AG08396 (cell line): Measurements from ENCODE around the gene SPI1.

ENCODE experiments used
- DNase-seq: peaks from one replicate; pipeline ENCODE4 v3.0.0; 2012; ENCODE audit warnings: low spot score, mixed read lengths

Gene SPI1

GRCh38 chr11:47357985-47358730 is 20.2 kb downstream of the SPI1 start:
- no peak for DNase-seq

GRCh38 chr11:47356998-47357329 is 21.4 kb downstream of the SPI1 start:
- no peak for DNase-seq

DNA sequence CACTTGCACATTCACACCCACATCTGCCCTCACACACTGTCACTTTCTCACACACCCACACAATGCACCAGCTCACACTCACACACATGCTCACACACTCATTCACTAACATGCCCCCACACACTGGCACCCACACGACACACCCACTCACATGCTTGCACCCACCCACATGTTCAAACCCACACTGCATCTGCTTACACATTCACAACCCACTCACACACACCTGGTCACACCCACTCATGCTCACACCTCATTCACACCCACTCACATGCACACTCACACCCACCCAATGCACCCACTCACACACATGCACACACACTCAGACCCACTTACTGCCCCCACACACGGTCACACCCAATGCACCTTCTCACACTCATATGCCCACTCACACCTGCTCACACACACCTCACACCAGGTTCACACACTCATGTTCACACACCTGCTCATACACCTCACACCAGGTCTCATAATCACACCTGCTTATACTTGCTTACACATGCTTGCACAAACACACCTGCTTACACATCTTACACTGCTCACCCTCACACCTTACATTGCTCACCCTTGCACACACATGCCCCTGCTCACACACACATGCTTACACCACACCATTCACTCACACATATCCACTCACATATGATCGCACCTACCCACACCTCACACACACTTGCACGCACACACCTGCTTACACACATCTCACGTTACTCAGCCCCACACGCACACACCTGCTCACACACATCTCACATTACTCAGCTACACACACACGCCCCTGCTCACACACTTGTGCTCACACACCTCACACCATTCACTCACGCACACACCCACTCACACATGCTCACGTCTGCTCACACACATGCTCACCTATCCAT is 22.0 kb downstream of the SPI1 start:
- no peak for DNase-seq

DNA sequence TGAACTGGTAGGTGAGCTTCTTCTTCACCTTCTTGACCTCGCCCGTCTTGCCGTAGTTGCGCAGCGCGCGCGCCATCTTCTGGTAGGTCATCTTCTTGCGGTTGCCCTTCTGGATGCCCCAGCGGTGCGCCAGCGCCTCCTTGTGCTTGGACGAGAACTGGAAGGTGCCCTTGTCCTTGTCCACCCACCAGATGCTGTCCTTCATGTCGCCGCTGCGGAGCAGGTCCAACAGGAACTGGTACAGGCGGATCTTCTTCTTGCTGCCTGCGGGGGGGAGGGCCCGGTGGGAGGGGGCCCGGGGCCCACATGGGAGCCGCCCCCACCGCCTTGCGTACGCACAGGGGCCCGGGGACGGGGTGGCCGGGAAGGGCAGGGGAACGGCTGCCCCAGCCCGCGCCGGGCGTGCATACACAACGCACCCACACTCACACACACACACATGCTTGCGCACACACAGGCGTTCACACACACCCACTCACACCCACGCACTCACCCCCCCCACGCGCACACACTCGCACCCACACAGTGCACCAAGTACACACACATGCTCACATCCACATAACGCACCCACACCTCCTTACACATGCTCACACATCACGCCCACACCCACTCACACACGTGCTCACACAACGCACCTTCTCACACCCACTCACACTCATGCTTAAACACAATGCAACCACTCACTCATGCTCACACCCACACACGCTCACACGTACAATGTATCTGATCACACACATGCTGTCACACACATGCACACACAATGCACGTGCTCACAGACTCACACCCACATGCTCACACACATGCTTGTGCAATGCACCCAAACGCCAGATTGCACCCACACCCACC is 22.8 kb downstream of the SPI1 start:
- peak; percentile 95 for DNase-seq

DNA sequence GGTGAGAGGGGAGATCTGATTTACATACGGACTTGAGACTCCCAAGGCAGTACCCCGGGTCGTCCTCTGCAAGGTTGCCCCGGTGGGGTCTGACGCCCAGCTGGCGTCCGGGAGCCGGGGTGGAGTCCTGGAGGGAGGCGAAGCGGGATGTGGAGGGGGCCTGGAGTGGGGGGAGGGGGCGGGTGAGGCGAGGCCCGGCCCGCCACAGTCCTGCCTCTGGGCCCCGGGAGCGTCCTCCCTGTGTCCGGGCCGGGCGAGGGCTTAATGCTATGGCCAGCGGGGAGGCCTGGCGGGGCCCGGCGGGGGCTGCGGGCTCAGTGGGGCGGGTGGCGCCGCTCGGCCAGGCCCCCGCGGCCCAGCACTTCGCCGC is 23.4 kb downstream of the SPI1 start:
- DNase-seq, result no peak

DNA sequence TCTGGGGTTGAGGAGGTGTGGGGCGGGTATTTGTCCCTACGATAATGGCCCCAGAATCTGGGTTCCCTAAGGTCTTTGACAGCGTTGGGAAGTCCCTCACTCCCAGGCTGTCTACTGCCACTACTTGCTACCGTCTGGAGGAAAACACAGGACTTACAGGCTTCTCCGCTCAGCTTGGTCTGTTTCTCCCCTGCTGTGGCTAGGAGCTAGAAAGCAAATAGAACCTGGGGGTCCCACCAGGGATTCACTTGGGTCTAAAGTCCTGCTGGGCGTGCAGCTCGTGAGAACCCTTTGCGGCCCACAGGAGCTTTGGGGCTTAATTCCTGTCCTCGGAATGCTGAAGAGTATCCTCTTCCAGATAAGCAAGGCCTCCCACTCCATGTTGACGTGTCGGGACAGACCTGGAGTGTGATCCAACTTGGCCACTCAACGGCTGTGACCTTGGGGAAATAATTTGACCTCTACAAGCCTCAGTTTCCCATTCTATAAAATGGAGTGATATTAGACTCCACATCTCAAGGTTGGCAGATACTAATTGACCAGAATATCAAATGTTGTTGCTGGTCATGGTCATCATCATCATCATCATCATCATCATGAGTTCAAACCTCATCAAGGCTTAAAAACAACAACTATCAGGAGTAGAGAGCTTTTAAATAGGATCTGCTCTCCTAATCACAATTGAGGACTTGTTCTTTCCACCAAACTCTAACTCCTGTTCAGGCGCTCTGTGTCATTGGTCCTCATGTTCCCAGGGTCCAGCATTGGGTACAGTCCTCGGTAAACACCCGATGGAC is 24.2 kb downstream of the SPI1 start:
- no peak for DNase-seq

DNA sequence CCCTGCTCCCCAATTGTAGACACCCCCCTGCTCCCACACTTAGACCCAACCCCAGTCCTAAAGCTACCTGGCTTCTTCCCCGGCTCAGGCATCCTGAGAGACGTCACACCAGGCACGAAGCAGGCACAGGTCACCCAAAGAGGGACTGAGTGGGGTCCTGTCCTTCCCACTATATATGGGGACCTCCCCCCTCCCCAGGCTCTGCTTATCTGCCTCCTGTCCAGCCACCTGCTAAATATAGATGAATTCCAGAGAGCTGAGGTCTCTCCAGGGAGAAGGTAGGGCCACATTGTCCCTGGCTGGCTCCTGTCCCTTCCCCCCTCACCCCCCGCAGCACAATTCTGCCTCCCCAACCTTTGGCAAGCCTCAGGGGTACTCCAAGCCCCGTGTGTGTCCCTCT is 25.8 kb downstream of the SPI1 start, which contains the start of gene MYBPC3:
Gene MYBPC3, minus strand, starts transcription at position 147 of the 400 bp plus-strand sequence. Its CDS starts 55 bp downstream, at position 92.
- no peak for DNase-seq

- DNase-seq, result no peak
Measured at GRCh38 chr11:47351156-47352126, 26.9 kb downstream of the SPI1 start.

DNA sequence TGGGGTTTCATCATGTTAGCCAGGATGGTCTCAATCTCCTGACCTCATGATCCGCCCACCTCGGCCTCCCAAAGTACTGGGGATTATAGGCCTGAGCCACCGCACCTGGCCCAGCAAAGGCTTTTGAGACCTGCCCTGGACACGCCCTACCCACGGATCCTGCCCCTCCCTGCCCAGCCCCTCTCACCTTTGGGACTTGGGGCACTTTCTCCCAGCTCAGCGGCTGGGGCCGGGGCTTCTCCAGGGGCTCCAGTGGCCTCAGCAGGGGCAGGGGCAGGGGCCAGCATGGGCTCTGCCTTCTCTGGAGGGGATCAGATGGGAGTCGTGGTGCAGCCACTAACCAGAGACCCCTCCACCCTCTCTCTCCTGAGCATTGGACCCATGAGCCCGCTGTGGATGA is 28.0 kb downstream of the SPI1 start:
- DNase-seq, result no peak

DNA sequence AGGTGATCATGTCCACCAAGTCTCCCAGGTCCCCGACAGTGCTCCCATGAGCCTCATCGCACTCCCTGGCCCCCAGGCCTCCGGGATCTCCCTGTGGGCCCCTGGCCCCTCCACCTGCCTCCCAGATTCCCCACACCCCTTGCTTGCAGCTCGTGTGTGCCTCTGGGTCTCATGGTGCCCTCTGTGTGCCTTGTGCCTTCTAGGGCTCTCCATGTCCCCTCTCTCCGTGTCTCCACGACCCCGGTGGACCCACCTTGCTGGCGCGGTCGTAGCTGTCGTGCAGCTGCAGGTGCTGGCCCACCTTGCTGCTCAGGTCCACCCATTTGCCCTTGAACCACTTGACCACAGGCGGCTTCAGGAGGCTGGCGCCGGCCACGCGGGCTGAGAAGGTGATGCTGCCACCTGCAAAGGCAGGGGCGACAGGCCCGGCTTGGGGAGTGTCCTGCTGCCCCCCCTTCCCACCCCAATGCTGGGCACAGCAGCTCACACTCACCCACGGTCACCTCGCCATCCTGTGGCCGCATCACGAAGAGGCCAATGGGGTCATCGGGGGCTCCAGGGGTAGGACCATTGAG is 28.7 kb downstream of the SPI1 start:
- no peak for DNase-seq

DNA sequence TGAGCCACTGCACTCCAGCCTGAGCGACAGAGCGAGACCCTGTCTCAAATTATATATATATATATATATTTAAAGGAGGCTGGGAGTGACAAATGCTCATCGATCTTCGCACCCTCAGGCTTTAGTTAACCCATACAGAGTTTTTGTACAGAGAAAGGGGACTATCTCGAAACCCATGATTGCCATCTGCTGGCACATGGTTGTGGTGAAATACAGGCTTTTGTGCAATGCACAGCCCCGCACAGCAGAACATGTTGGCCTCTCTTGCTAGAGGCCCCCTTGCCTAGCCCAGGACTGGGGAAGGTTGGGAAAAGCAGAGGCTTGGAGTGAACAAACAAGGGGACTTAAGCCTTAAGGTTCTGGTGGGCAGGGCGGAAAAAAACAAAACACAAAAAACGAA is 29.5 kb downstream of the SPI1 start:
- peak; percentile 56 for DNase-seq

- DNase-seq, result no peak
Measured at GRCh38 chr11:47348131-47348802, 30.1 kb downstream of the SPI1 start.

- no peak for DNase-seq
Measured at GRCh38 chr11:47347137-47347536, 31.2 kb downstream of the SPI1 start.

- DNase-seq, result no peak
Measured at GRCh38 chr11:47345890-47346563, 32.3 kb downstream of the SPI1 start.

GRCh38 chr11:47342854-47343253 is 35.5 kb downstream of the SPI1 start:
- DNase-seq, result no peak

GRCh38 chr11:47342036-47342803 is 36.1 kb downstream of the SPI1 start:
- no peak for DNase-seq

DNA sequence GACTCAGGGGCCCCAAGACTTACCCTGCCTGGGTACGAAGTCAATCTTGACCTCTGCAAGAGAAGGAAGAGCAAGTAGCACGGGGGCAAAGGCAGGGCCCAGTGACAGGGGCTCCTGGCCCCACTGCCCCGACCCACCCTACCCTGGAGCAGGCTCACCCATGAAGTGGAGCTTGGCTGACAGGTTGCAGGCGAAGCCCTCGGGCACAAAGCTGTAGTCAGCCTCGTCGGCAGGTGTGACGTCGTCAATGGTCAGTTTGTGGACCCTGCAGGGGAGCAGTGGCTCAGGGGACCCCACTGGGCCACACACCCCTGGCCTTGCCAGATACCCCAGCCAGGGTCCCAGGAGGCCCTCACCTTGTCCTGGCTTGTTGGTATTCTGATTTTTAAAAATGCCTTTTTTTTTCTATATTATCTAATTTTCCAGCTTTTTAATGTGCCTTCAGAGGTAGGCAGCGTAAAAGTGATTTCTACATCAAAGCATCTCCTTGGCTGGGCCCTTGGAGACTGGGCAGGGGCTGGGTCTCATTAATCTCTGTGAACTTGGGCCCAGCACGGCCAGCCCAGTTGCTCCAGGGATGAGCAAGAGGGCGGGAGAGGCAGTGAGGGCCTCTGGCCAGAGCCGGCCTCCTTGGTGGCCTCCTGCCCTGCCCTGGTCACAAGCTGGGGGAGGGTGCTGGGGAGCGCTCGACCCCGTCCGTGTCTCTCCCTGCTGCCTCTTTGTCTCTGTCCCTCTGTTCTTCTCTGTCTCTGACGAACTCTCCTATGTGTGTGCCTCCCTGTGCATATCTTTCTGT is 37.2 kb downstream of the SPI1 start:
- DNase-seq, result no peak
